H1 (cell line): ENCODE results near the gene GABBR1. TPM values are rescaled to one million over a fixed set of nuclear protein-coding genes. Genes with fewer than 3 reads are reported as not detected.

Source experiments
- GABPA ChIP-seq: IDR thresholded peaks from 2 replicates; pipeline ENCODE4 v1.6.1; 2011; ENCODE audit warnings: mild to moderate bottlenecking, low read length, moderate library complexity, borderline replicate concordance; ENCODE audit not compliant: insufficient read depth
- polyA plus RNA-seq, 7 experiments: library from polyadenylated mRNA; depleted of rRNA in 3 of 7; stranded (reverse) in 5 of 7; unstranded in 2 of 7; fragments of >200 nt in 5 of 7; fragments of 200-250 nt in 2 of 7; gene quantifications; 1 replicate in 5 of 7; 2 replicates in 1 of 7; 4 replicates in 1 of 7; pipeline versions ENCODE4 v1.2.1 to v1.2.3, GENCODE V29; 2011 to 2013; ENCODE audit warnings: missing spikeins in 2 of 7, mixed read lengths in 2 of 7
- total RNA-seq: library from RNA; stranded (reverse); fragmentation: NEBNext Ultra II Directional; extraction: Animal tissue kit (Norgen Biotek cat#: 25700); gene quantifications from 2 replicates; pipeline ENCODE4 v1.2.1, GENCODE V29; 2021

Gene GABBR1
- total and polyA plus RNA-seq, 2 of the 8 experiments (the other 6 are each of a cell fraction or from before 2014, with no cell fraction given): 75.9 to 78.3 TPM

DNA sequence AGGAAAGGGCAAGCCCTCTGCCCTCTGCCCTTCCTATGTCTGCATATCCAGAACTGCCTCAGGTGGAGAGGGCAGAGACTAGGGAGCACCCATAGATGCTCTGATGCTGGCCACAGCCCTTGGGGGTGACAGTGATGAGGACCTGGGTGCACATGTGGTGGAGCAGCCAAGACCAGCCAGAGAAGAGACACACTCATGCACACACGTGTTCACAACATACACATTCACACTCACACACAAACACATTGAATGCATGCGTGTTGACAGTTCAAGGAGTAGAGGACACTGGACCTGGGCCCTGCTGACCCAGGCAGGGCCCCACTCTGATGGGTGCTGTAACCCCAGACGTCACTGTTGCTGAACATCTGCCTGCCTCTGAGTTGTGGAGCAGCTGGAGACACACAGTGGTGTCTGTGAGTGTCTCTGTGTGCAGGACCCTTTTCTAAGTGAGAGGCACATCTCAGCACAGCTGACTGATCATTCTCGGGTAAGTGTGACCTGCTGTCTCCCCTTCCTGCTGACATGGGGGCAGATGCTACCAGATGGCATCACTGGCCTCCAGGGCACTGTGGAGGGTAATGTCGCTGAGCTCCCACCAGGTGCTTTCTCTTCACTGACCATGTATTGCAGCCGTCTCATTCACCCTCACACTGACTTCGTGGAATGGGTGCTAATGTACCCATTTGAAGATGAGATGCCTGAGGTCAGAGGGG lies 115.1 kb downstream of the GABBR1 start (continued):
- no peak for TF ChIP-seq GABPA
